HAP-1 (cell line): ENCODE measurements around the gene GRXCR2.

Source experiments
- DNase-seq, 2 experiments: peaks; one replicate each; pipeline ENCODE4 v3.0.0-alpha.2; 2016 to 2020; ENCODE audit warnings: low spot score in 2 of 2
- H3K27me3 ChIP-seq: fragments of 250-450 bp; sonication (Bioruptor Pico); 2 replicates; pipeline ENCODE4 v1.5.1; 2020; ENCODE audit warnings: low read depth, mild to moderate bottlenecking, moderate library complexity
- H3K36me3 ChIP-seq: fragments of 250-450 bp; sonication (Bioruptor Pico); replicated peaks from 2 replicates; pipeline ENCODE4 v1.5.1; 2020; ENCODE audit warnings: mild to moderate bottlenecking
- H3K4me1 ChIP-seq: fragments of 250-450 bp; sonication (Bioruptor Pico); 2 replicates; pipeline ENCODE4 v1.5.1; 2020; ENCODE audit warnings: mild to moderate bottlenecking
- H3K4me3 ChIP-seq: fragments of 250-450 bp; sonication (Bioruptor Pico); 2 replicates; pipeline ENCODE4 v1.5.1; 2020; ENCODE audit warnings: mild to moderate bottlenecking, moderate library complexity
- H3K9me3 ChIP-seq: fragments of 250-450 bp; sonication (Bioruptor Pico); 2 replicates; pipeline ENCODE4 v1.5.1; 2020; ENCODE audit warnings: mild to moderate bottlenecking, moderate library complexity
- in situ Hi-C: fragments of 300-500 bp; cut with MboI; formaldehyde crosslinking; loops from 3 replicates; pipeline ENCODE4 v1.14.3; 2020; ENCODE audit warnings: low sequenced_read_pairs, inconsistent platforms, mixed read lengths

GRXCR2 gene

DNA sequence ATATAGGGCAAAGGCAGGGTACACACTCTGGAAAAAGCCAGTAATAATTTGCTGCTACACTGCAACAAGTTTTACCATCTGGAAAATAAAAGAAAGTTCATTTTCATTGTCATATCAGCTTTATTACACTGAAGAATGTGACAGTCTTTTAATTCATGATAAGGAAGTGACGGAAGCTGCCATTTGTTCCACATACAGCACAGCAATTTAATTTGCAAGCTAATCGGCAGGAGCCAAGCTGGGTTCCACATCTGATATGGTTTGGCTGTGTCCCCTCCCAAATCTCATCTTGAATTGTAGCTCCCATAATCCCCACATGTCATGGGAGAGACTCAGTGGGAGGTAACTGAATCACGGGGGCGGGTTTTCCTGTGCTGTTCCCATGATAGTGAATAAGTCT lies 54.2 kb downstream of the GRXCR2 start:
- H3K27me3 ChIP-seq = no peaks in the 10 kb centered on the region
- no peaks in the 10 kb centered on the region; the same call in 1 of the 2 replicates for H3K36me3 ChIP-seq
- no peaks in the 10 kb centered on the region for H3K4me1 ChIP-seq
- no peaks in the 10 kb centered on the region for H3K9me3 ChIP-seq
- no peak overlapping the region for H3K4me3 ChIP-seq
- in situ Hi-C loops = no loop called here
- DNase-seq = no peak

GRCh38 chr5:145812877-145813276 lies 59.9 kb downstream of the GRXCR2 start:
- Histone ChIP-seq H3K27me3 (no peaks in the 10 kb centered on the region), H3K36me3 (no peaks in the 10 kb centered on the region), H3K9me3 (no peaks in the 10 kb centered on the region), H3K4me1 (no peaks in the 10 kb centered on the region), H3K4me3 (no peak overlapping the region)
- in situ Hi-C loops = no loop called here
- DNase-seq = no peak

- Histone ChIP-seq H3K27me3 (no peaks in the 10 kb centered on the region), H3K4me1 (no peaks in the 10 kb centered on the region), H3K36me3 (no peaks in the 10 kb centered on the region; the same call in 1 of the 2 replicates), H3K9me3 (no peaks in the 10 kb centered on the region), H3K4me3 (no peak overlapping the region)
- DNase-seq = no peak
- in situ Hi-C loops = no loop called here
Observed at GRCh38 chr5:145811834-145812625, 60.8 kb downstream of the GRXCR2 start.
